GM12872 (cell line): ENCODE results near the gene CLSTN2.

Experiments
- CTCF ChIP-seq: IDR thresholded peaks from 3 replicates; pipeline ENCODE4 v1.5.1; 2011; ENCODE audit warnings: low read depth, mild to moderate bottlenecking, low read length, moderate library complexity; ENCODE audit not compliant: insufficient read depth

The CLSTN2 gene

DNA sequence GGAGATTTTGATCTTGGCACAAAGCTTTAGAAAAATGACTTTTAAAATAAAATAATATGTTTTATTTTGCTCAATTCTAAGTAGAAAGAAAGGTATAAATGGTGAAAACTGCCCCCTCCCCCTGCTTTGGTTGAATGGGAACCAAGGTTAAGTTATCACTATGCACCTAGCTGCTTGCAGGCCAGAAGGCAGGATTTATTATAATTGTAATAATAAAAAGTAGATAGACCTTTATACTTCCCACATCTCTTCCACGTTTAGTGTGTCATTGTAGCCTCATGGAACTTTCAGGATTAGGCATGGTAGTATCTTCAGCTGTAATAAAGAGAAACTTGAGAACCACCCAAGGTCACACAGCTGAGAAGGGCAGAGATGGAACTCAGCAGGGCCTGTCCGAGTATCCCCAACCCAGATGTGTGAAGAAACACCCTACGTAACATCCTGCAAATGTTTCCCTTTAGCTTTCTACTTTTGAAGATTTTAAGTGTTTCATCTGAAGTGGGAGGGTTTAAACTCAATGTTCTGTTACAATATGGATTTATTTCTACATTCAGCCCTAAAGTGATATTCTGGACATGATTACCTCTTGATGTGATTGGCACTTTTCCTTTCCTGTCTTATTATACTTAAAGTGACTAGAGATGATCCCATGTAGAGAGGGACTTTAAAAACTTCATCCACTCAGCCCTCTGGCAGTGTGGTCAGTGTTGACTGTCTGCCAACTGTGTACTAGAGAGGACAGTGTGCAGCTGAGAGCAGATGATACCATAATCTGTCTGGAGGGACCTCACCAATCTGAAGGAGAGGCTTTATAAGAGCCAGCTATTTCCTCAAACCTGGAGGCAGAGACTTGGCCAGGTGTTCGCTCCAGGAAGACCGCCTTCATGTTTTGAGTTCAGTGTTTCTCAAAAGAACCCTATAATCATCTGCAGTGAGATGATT lies 460.4 kb downstream of the CLSTN2 start:
- TF ChIP-seq CTCF, result no peak

GRCh38 chr3:140396110-140396509 lies 461.1 kb downstream of the CLSTN2 start:
- TF ChIP-seq CTCF, result no peak

GRCh38 chr3:140397847-140398246 lies 462.9 kb downstream of the CLSTN2 start:
- TF ChIP-seq CTCF, result no peak

- TF ChIP-seq CTCF, result no peak
These were observed 463.4 kb downstream of the CLSTN2 start for GRCh38 chr3:140398387-140398786.

- TF ChIP-seq CTCF, result no peak
These were observed 464.9 kb downstream of the CLSTN2 start for GRCh38 chr3:140399871-140400270.

DNA sequence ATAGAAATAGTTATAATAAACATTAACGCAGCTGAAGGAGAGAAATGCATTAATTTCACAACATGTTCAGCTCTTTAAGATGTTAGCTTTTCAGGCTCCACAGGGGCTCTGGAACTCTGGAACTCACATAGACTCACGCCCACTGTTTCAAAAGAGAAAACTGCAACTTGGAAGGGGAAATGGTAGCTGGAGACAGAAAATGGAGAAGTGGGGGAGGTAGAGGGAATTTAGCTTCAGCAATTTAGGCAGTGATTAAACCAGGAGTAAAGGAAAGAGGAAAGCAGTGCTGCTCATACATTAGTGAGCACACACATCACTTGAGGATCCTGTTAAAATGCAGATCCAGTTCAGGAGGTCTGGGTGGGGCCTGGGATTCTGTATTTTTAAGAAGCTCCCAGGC lies 468.1 kb downstream of the CLSTN2 start:
- no peak for TF ChIP-seq CTCF

DNA sequence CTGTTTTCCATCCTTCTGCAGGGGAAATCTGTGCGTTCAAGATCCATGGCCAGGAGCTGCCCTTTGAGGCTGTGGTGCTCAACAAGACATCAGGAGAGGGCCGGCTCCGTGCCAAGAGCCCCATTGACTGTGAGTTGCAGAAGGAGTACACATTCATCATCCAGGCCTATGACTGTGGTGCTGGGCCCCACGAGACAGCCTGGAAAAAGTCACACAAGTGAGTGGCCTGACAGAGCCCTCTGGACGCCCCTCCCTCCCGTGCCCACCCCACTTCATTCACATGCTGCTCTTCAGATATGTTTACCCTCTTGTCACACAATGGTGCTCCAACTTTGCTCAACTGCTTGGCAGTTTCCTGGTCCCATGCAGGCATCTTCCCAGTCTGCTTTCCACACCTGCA lies 468.6 kb downstream of the CLSTN2 start:
- no peak for TF ChIP-seq CTCF
